ENCODE data around the gene VN1R2. TPM values are rescaled to one million over a fixed set of nuclear protein-coding genes. Genes with fewer than 3 reads are reported as not detected.
"Not testable (repeated sequence)": the region's sequence is repeated elsewhere in the genome, so short reads cannot be mapped to it uniquely, and the experiment has no call there.

VN1R2 gene
- total RNA-seq, 1 donor from 2014 or later, result not detected

DNA sequence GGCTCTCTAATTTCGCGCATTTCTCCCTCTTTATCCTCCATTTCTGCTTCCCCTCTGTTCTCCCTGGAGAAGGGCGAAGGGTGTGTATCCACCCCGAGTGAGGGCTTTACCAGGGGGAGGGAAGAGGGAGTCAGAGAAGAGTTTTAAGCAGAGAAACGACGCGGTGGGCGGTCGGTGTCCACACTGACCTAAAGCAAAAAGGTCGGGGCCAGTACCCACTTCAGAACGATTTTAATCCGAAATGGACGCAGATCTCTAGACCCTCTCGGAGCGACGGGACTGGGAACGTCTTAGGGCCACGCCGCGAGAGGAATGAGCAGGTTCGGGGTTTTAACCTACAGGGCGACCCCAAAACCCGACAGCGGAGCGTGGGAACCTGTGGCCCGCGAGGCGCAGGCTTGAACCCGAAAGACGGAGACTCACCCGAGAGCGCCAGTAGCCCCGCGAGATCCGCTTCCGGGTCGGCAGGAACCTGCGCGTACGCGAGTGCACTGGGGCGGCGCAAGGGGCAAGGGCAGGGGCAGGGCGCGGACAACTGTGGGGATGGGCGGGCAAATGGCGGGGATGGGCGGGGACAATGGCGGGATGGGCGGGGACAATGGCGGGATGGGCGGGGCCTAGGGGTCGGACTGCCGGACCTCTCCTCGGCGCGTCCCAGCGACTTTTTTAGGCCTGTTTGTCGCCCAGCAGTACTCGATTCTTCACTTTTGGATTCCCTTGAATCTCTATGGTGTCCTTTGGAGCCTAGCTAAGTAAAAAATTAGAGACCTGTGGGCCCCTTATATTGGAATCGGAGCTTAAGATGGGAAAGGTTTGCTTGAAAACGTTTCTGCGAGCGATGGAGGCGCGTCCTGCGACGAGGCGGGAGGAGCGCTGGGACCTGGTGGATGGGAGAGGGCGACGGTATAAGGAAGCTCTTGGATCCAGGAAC lies 3.4 kb upstream of the VN1R2 start, which contains the start of gene ZNF677:
TSS of gene ZNF677 (minus strand) at position 463 of the 931 bp plus-strand sequence. CDS start 3,323 bp downstream, outside the sequence.
- Mint-ChIP-seq H3K4me1 (ENCODE audit: low read depth, unreplicated experiment) (no peaks in the 10 kb centered on the region), H3K27me3 (ENCODE audit: low read depth, unreplicated experiment) (no peaks in the 10 kb centered on the region), H3K36me3 (ENCODE audit: low read depth, unreplicated experiment) (peaks cover 35% of the 10 kb centered on the region), H3K4me3 (ENCODE audit: unreplicated experiment) (peak within 1 kb of the TSS; percentile 96), H3K27ac (ENCODE audit: unreplicated experiment) (peak within 1 kb of the TSS; percentile 91), H3K9me3 (ENCODE audit: unreplicated experiment) (peaks cover 33% of the 10 kb centered on the region)
- peak within 1 kb of the TSS; percentile 26 for H3K27ac ChIP-seq (ENCODE audit: low read depth, low read length)
- no peaks in the 10 kb centered on the region for H3K27me3 ChIP-seq (ENCODE audit: insufficient read depth, low read length)
- H3K4me1 ChIP-seq (ENCODE audit: insufficient read depth, low read length), result no peaks in the 10 kb centered on the region
- peaks cover 11% of the 10 kb centered on the region for H3K9me3 ChIP-seq (ENCODE audit: insufficient read depth, low read depth, low read length)
- H3K9ac ChIP-seq (ENCODE audit: low read length), result peak within 1 kb of the TSS; percentile 83
- H3K36me3 ChIP-seq (ENCODE audit: insufficient read depth, low read length), result peaks cover 3% of the 10 kb centered on the region
- no peak for FAIRE-seq
- DNase-seq (ENCODE audit: low read depth), result peak; percentile 67
- TF ChIP-seq EZH2 (IDR thresholded peaks at IDR 0.05; ENCODE audit: insufficient read depth, low read length), result no peak
- TF ChIP-seq, protein P1, sequence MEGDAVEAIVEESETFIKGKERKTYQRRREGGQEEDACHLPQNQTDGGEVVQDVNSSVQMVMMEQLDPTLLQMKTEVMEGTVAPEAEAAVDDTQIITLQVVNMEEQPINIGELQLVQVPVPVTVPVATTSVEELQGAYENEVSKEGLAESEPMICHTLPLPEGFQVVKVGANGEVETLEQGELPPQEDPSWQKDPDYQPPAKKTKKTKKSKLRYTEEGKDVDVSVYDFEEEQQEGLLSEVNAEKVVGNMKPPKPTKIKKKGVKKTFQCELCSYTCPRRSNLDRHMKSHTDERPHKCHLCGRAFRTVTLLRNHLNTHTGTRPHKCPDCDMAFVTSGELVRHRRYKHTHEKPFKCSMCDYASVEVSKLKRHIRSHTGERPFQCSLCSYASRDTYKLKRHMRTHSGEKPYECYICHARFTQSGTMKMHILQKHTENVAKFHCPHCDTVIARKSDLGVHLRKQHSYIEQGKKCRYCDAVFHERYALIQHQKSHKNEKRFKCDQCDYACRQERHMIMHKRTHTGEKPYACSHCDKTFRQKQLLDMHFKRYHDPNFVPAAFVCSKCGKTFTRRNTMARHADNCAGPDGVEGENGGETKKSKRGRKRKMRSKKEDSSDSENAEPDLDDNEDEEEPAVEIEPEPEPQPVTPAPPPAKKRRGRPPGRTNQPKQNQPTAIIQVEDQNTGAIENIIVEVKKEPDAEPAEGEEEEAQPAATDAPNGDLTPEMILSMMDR (IDR thresholded peaks at IDR 0.05; ENCODE audit: insufficient read depth, low read depth, low read length), result no peak
- no peaks in the 10 kb centered on the region for H3K79me2 ChIP-seq (ENCODE audit: insufficient read depth, low read length)
- peak within 1 kb of the TSS; percentile 98 for H2AFZ ChIP-seq (ENCODE audit: low read depth, low read length)
- peak within 1 kb of the TSS; percentile 93 for H3K4me2 ChIP-seq (ENCODE audit: low read length)
- peak within 1 kb of the TSS; percentile 93 for H3K4me3 ChIP-seq (ENCODE audit: insufficient read depth, low read depth, low read length)
- no peaks in the 10 kb centered on the region for H4K20me1 ChIP-seq (ENCODE audit: insufficient read depth, low read length)

DNA sequence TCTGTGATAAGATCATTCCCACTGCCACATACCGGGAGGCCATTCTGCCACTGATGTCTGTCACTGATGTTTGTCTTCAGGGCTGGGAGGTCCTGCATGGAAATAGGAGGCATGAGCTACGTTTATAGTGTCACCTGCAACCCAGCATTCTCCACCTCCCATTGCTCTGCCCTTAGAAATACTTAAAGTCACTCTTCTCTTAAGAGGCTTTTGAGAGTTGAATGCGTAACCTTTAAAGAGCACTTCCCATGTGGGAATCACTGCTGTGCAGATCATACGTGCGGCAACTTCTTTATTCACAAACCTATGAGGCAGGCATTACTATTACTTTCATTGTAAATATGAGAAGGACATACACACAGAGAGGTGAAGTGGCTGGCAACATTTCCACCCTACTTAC lies 9.5 kb downstream of the VN1R2 start, which contains the start of gene VN1R4:
TSS of gene VN1R4 (minus strand) at position 101 of the 400 bp plus-strand sequence. CDS start at position 43, 58 bp downstream.
- H4K20me1 ChIP-seq (ENCODE audit: insufficient read depth, low read length); DNase-seq (ENCODE audit: low read depth); H3K4me1 ChIP-seq (ENCODE audit: insufficient read depth, low read length); H3K4me1 Mint-ChIP-seq (ENCODE audit: low read depth, unreplicated experiment); H3K4me2 ChIP-seq (ENCODE audit: low read length); H2AFZ ChIP-seq (ENCODE audit: low read depth, low read length); H3K4me3 ChIP-seq (ENCODE audit: insufficient read depth, low read depth, low read length); H3K27me3 Mint-ChIP-seq (ENCODE audit: low read depth, unreplicated experiment); H3K36me3 ChIP-seq (ENCODE audit: insufficient read depth, low read length); H3K27me3 ChIP-seq (ENCODE audit: insufficient read depth, low read length); H3K9ac ChIP-seq (ENCODE audit: low read length); FAIRE-seq; H3K36me3 Mint-ChIP-seq (ENCODE audit: low read depth, unreplicated experiment); H3K79me2 ChIP-seq (ENCODE audit: insufficient read depth, low read length); H3K4me3 Mint-ChIP-seq (ENCODE audit: unreplicated experiment); H3K27ac ChIP-seq (ENCODE audit: low read depth, low read length); H3K27ac Mint-ChIP-seq (ENCODE audit: unreplicated experiment); H3K9me3 ChIP-seq (ENCODE audit: insufficient read depth, low read depth, low read length): not testable (repeated sequence)
- peaks cover 30% of the 10 kb centered on the region for H3K9me3 Mint-ChIP-seq (ENCODE audit: unreplicated experiment)

DNA sequence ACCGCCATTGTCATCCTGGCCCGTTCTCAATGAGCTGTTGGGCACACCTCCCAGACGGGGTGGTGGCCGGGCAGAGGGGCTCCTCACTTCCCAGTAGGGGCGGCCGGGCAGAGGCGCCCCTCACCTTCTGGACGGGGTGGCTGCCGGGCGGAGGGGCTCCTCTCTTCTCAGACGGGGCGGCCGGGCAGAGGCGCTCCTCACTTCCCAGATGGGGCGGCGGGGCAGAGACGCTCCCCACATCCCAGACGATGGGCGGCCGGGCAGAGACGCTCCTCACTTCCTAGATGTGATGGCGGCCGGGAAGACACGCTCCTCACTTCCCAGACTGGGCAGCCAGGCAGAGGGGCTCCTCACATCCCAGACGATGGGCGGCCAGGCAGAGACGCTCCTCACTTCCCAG lies 11.8 kb downstream of the VN1R2 start:
- not testable (repeated sequence) for H3K4me3 ChIP-seq (ENCODE audit: insufficient read depth, low read depth, low read length); H3K27me3 Mint-ChIP-seq (ENCODE audit: low read depth, unreplicated experiment); FAIRE-seq; H2AFZ ChIP-seq (ENCODE audit: low read depth, low read length); H3K9me3 ChIP-seq (ENCODE audit: insufficient read depth, low read depth, low read length); H3K27ac Mint-ChIP-seq (ENCODE audit: unreplicated experiment); H3K27ac ChIP-seq (ENCODE audit: low read depth, low read length); H3K36me3 ChIP-seq (ENCODE audit: insufficient read depth, low read length); H3K36me3 Mint-ChIP-seq (ENCODE audit: low read depth, unreplicated experiment); H3K9ac ChIP-seq (ENCODE audit: low read length); H3K4me1 Mint-ChIP-seq (ENCODE audit: low read depth, unreplicated experiment); H3K27me3 ChIP-seq (ENCODE audit: insufficient read depth, low read length); H3K4me3 Mint-ChIP-seq (ENCODE audit: unreplicated experiment); H3K79me2 ChIP-seq (ENCODE audit: insufficient read depth, low read length); H3K4me1 ChIP-seq (ENCODE audit: insufficient read depth, low read length); H4K20me1 ChIP-seq (ENCODE audit: insufficient read depth, low read length); DNase-seq (ENCODE audit: low read depth); H3K4me2 ChIP-seq (ENCODE audit: low read length)
- H3K9me3 Mint-ChIP-seq (ENCODE audit: unreplicated experiment), result peaks cover 28% of the 10 kb centered on the region

Measured in astrocyte (in vitro differentiated cells and primary cell).